Epidermal melanocyte (primary cell): ENCODE measurements around the gene SPATS2L.

Source experiments
- DNase-seq: peaks from one replicate; pipeline ENCODE4 v3.0.0; 2011; ENCODE audit warnings: low spot score; ENCODE audit not compliant: insufficient read length

SPATS2L gene

DNA sequence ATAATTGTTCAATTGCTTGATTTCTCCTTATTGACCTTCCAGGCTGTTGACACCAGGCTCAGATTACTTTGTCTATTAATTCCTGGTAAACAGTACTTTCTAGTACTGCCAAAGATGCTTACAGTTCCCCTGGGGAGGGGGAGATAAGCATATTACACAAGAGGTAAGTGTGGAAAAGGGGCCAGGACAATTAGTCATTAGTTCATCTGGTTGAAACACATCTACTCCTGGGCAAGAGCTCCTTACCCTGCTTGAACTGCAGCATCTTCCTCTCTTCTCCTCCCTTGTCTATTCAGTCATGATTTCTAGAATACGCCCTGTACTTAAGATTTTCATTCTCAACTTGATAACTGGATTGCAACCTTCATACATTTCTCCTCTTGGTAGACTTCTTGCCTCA is 10.4 kb upstream of the SPATS2L start:
- no peak for DNase-seq

DNA sequence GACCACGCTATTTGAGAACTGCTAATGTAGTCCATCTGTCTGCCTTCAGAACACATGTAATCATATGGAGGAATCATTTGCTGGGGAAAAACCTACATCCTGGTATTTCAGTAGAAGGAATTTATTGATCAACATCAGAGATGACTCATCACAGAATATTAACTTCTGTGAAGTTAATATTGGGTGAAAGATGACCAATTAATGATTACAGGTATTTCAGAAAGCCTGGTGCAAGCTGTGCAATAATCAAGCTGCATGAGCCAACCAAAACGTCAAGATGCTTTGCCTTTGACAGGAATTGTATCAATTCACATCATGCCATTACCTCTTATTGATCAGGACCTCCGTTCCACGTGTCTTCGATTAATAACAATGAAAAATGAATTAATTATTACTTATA is 9.4 kb upstream of the SPATS2L start:
- DNase-seq = no peak

DNA sequence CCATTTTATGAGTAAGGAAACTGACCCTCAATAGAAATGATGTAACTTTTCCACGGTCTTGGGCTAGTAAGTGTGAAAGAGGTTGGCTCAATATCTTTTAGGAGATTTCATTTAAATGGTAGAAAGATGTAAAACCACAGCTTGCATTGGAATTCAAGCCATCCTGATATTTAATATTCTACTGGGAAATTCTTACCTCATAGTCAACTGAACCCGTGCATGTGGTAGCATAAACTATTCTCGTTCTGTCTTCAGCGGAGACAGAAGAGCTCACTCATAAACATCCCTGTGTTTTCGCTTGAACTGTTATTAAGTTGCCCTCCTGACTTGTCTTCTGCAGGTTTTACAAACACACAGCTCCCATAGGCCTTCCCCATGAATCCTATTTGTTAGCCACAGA is 8.5 kb upstream of the SPATS2L start:
- DNase-seq = no peak

DNA sequence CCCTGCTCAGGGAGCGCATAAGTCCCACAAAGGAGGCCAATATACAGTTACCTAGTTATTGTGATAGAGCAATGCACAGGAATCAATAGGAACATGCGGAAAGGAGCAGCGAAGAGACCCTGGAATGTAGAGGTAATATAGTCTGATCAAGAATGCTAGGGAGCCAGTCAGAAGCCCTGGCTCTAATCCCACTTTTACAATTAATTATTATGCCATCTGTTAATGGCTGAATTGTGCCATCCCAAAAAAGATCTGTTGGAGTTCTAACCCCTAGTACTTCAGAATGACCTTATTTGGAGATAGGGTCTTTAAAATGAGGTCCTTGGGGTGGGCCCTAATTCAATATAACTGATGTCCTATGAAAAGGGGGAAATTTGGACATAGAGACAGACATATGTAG is 7.7 kb upstream of the SPATS2L start:
- DNase-seq = no peak

DNA sequence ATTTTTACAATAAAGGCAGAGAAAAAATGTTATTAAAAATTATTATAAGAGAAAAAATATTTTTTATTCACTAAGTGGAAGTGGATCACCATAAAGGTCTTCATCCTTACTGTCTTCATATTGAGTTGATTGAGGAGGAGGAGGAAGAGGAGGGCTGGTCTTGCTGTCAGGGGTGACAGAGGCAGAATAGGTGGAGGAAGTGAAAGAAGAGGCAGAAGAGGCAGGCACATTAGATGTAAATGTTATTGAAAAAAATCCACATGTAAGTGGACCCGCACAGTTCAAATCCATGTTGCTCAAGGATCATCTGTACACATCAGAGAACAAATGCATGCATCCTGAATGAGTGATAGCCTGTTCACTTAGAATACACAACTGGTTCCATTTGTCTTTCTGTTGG is 6.4 kb upstream of the SPATS2L start:
- DNase-seq = no peak

GRCh38 chr2:200300638-200301314 is 5.7 kb upstream of the SPATS2L start:
- no peak for DNase-seq

GRCh38 chr2:200301953-200302858 is 4.3 kb upstream of the SPATS2L start:
- DNase-seq = no peak

DNA sequence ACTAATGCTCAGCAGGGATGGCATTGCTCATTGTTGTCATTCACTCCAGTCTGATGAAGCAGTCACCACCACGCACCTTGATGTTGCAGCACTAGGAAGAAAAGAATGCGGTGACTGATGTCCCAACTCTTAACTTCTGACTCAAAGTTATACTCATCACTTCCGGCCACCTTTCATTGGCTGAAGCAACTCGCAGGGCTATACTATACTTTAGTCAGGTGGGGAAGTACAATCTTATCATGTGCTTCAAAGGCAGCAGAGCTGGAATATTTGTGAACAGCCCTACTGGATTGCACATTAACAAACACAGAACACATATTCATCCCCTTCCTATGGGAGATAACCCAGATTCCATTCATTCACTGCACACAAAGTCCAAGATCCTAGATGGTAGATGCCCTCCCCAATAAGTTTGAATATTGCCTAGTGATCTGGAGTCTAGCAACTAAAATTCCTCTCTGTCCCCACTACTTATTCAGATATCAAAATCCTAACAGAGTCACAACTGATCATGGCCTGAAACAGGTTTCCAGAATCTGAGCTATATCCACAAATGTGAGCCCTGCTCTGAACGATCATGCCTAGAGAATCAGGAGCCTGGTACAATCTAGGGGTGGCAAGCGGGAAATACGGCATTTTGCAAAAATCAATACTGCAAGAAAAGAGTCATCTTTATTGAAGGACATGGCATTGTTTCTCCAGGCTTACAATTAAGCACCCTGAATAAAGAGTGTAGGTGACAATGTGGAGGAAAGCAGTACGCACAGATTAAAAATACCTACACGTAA is 3.4 kb upstream of the SPATS2L start:
- DNase-seq = no peak

- DNase-seq = no peak
Observed at GRCh38 chr2:200305797-200306195, 697 bp upstream of the SPATS2L start.

DNA sequence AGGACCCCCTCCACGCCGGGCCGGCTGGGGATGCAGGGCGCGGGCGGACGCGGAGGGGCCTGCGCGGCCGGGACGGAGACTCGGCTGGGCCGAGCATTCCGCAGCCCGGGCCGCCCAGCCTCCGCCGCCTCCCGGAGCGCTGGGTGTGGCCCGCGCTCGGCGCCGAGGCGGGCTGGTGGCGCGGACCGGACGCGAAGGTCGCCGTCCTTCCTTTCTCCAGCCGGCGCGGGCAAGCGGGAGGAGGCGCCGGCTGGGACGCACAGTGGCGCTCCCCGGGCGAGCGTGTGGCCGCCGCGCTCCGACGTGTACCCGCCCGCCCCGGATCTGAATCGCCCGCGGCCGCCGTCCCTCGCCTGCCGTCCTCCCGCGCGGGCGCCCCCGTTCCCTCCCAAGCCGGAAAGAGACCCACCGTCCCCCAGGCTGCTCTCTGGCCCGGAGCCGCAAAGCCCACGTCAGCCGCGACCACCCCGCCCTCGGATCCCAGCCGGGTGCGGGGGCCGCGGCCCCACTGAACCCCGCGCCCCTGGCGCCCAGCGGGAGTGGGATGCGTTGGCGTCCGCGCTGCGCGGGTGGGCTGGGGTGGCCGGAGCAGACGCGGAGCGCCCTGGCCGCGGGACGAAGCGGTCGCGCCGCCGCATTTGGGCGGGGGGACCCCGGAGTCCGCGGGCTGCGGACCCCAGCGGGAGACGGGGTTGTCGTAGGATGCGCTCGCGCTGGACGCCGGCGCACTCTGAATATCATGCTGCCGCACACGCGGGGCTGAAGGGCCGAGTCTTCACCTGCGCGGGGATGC is 634 bp downstream of the SPATS2L start:
- DNase-seq = no peak

GRCh38 chr2:200307724-200308545 is 1.4 kb downstream of the SPATS2L start:
- DNase-seq = no peak

DNA sequence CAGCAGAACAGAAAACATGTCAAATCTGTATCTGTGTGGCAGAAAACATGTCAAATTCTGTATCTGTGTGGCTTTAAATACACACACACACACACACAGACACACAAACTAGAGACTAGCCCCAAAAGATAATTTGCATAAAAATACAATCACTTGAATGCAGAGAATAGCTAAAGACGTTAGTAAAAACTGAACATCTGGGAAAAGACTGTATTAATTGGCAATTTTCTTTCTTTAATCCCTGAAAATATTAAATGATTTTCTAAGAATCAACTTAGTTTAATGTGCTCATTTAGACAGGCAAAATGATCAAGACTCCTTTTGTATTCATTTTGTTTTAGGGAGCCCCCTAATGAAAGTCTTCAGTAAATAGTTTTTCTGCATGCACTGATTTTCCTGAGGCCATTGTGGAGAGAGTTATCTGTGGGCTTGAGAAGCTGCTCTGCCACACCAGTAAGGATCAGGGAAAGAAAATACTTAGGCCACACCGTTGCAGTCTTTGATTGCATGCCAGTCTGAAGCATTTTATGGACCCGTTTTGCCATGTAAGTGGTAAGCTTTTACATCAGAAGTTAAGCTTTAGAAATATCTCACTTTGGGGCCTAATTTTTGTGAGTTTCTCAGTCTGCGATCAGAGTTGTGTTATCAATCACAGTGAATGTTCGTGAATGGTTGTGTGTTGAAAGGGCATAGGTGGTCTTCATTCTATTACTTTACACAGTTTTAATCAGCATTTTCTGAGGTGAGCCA is 2.2 kb downstream of the SPATS2L start:
- DNase-seq = peak; percentile 61

DNA sequence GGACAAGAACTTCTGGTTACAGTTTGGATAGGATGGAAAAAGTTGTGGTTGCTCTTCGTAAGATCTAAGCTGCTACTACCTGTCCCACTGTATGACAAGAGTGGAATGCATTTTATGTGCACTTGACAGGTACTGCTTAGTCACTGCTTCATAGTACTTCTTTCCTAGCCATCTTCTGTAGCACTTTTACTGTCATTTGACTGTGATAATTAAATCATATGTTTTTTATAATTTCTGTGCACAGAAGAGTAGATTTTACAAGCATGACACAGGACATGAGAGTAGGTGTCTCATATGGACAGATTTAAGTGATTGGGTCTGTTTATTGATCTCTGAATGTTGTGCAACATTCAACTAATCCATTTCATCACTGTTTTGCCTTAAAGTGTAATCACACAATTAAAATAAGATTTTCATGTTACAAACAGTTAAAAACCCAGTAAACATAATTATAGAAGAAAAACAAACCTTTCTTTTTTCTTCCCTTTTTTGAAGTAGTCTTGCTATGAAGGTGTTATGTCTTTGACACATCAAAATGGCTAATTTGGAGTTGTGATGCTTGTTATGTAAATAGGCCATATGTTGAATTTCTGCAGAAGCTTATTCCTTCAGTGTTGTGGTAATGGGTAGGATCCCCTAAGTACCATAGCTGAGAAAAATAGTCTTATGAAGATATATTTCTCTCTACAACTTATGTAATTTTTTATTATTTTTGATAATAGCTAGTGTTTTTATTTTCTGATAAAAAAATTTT is 3.0 kb downstream of the SPATS2L start:
- DNase-seq = no peak

GRCh38 chr2:200310545-200310971 is 4.1 kb downstream of the SPATS2L start:
- DNase-seq = no peak

DNA sequence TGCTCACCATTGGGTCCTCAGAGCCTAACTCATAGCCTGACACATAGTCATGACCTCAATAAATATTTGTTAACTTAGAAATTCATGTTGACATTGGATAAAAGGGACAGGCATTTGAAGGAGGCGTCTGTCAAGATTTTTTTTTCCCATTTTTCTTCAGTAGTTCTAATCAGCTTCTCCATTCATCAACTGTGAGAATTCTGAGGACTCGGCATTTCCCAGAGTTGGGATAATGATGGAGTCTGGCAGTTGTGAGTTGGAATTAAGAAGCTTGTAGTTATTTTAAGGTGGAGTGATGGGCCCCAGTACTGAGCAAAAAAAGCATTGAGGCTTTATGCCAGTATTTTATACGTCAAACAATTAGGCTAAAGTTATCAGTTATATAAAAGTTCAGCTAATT is 4.6 kb downstream of the SPATS2L start:
- DNase-seq = no peak

DNA sequence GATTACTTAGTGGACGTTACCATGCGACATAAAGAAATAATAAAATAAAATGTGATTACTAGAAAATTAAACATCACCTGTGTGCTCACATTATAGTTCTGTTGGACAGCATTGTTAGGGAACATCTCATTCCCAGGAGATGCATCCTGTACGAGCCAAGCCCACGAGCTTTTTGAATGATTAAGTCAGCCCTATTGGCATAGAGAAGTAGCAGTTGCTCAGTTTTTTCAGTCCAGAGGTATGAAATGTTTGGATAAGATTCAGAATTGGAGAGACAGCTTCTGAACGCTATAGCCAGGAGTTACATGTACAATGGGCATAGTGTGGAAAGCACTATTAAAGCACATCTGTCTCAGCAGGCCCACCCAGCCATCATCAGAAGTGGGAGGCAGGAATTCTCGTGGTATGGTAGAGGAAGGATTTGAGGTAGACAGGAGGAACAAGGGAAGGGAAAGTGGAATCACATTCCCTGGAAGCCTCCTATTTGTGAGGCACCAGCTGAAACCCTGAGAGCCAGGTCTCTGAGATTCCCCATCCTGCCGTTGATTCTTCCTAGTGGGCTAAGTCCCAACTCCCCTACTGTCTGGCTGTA is 8.6 kb downstream of the SPATS2L start:
- DNase-seq = no peak

DNA sequence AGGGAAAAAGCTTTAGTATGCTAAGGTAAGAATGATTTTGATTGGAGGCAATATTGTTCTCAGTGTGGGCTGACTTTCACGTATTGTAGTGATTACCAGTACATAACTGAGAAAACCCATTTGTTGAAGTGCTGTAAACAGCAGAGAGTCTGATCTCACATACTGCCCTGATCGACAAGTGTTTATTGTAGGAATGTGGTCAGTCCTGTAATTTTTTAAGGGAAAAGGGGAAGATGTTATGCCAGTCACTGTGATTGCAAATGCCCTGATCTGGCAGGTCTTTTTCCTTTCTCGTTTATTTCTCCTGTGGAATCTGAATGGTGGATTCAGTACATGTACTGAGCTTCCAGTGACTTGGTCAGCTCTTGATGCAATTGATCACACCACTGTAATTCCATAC is 11.5 kb downstream of the SPATS2L start:
- no peak for DNase-seq

- DNase-seq = no peak
Observed at GRCh38 chr2:200318940-200319435, 12.5 kb downstream of the SPATS2L start.
